HepG2 (cell line): ENCODE results near the gene ZFTA.

Experiments
- BCLAF1 ChIP-seq: fragments of 450-650 bp; IDR thresholded peaks from 2 replicates; pipeline ENCODE4 v1.6.1; 2017; ENCODE audit warnings: mild to moderate bottlenecking
- EZH2 ChIP-seq: conservative IDR thresholded peaks from 2 replicates; pipeline ENCODE4 v1.6.1; 2012; ENCODE audit warnings: mild to moderate bottlenecking, low read depth, low read length, moderate library complexity
- GPBP1L1 ChIP-seq: sonication (generic); formaldehyde crosslinking; IDR thresholded peaks from 2 replicates; pipeline ENCODE4 v1.5.0; 2020; ENCODE audit warnings: mild to moderate bottlenecking, missing genetic modification reagents
- HNRNPUL1 ChIP-seq: fragments of 200-400 bp; formaldehyde crosslinking; IDR thresholded peaks from 2 replicates; pipeline ENCODE4 v1.6.1; 2017; ENCODE audit warnings: low read depth, mild to moderate bottlenecking, low read length, moderate library complexity
- SIX1 ChIP-seq: sonication (generic); formaldehyde crosslinking; IDR thresholded peaks from 2 replicates; pipeline ENCODE4 v1.4.0; 2020; ENCODE audit warnings: missing genetic modification reagents, borderline replicate concordance
- TBX3 ChIP-seq: fragments of 450-650 bp; IDR thresholded peaks from 2 replicates; pipeline ENCODE4 v1.6.1; 2017; ENCODE audit warnings: antibody characterized with exemption, mild to moderate bottlenecking, inconsistent platforms, borderline replicate concordance
- TFDP1 ChIP-seq: IDR thresholded peaks from 2 replicates; pipeline ENCODE4 v1.6.1; 2016; ENCODE audit warnings: missing compliant biosample characterization, missing genetic modification reagents, borderline replicate concordance
- ZFP82 ChIP-seq: sonication (generic); formaldehyde crosslinking; IDR thresholded peaks from 2 replicates; pipeline ENCODE4 v1.5.1; 2020; ENCODE audit warnings: mild to moderate bottlenecking, missing genetic modification reagents, borderline replicate concordance
- ZNF740 ChIP-seq: sonication (generic); formaldehyde crosslinking; IDR thresholded peaks from 2 replicates; pipeline ENCODE4 v1.4.0; 2020; ENCODE audit warnings: missing genetic modification reagents

GRCh38 chr11:63783925-63784592 is 15.5 kb upstream of the ZFTA start:
- TF ChIP-seq ZNF740 (no peak), BCLAF1 (no peak), TBX3 (no peak), EZH2 (no peak), GPBP1L1 (no peak), SIX1 (no peak), ZFP82 (CRISPR knock-in tag) (no peak), HNRNPUL1 (no peak), TFDP1 (no peak)
